SU-DHL-6 (cell line): Measurements from ENCODE around the gene FAM13C.

ENCODE experiments used
- H2AFZ ChIP-seq: fragments of 200-600 bp; sonication (generic); 2 replicates; pipeline ENCODE4 v1.6.1; 2014; ENCODE audit warnings: low read depth, mild to moderate bottlenecking, moderate library complexity, mixed read lengths, antibody characterized with exemption, low read length; ENCODE audit not compliant: severe bottlenecking
- H3F3A ChIP-seq: fragments of 200-600 bp; shearing (Covaris generic); 2 replicates; pipeline ENCODE4 v1.6.0; 2016; ENCODE audit warnings: antibody characterized with exemption, mild to moderate bottlenecking; ENCODE audit not compliant: insufficient read depth
- H3K27ac ChIP-seq: fragments of 200-600 bp; sonication (generic); 2 replicates; pipeline ENCODE4 v1.5.1; 2016; ENCODE audit warnings: low read depth, mild to moderate bottlenecking, low read length, moderate library complexity, mixed read lengths
- H3K27me3 ChIP-seq: fragments of 200-600 bp; sonication (generic), shearing (Covaris generic); 2 replicates; pipeline ENCODE4 v1.6.0; 2014; ENCODE audit warnings: mild to moderate bottlenecking, low read length
- H3K36me3 ChIP-seq: fragments of 200-600 bp; sonication (generic); 2 replicates; pipeline ENCODE4 v1.6.1; 2014; ENCODE audit warnings: mild to moderate bottlenecking, low read length, mixed read lengths
- H3K4me2 ChIP-seq: fragments of 300-600, 200-600 bp; shearing (Covaris generic), sonication (generic); 2 replicates; pipeline ENCODE4 v1.6.0; 2014; ENCODE audit warnings: low read length, low read depth, mild to moderate bottlenecking; ENCODE audit not compliant: poor library complexity, severe bottlenecking
- H3K4me3 ChIP-seq: fragments of 200-600 bp; sonication (generic); 2 replicates; pipeline ENCODE4 v1.5.1; 2014; ENCODE audit warnings: antibody characterized with exemption, low read length, mild to moderate bottlenecking, mixed read lengths; ENCODE audit not compliant: insufficient read depth, poor library complexity, severe bottlenecking
- H3K79me2 ChIP-seq: fragments of 200-600 bp; sonication (generic); 2 replicates; pipeline ENCODE4 v1.6.1; 2014; ENCODE audit warnings: mild to moderate bottlenecking, low read length, moderate library complexity; ENCODE audit not compliant: insufficient read depth
- H3K9ac ChIP-seq: fragments of 200-600 bp; sonication (generic); 2 replicates; pipeline ENCODE4 v1.7.0; 2014; ENCODE audit warnings: mild to moderate bottlenecking, low read length
- H3K9me2 ChIP-seq: fragments of 200-600 bp; sonication (generic); replicated peaks from 2 replicates; pipeline ENCODE4 v1.6.1; 2014; ENCODE audit warnings: low read length; ENCODE audit not compliant: insufficient read depth
- H3K9me3 ChIP-seq: fragments of 200-600 bp; sonication (generic); 2 replicates; pipeline ENCODE4 v1.6.1; 2014; ENCODE audit warnings: low read length, mixed read lengths; ENCODE audit not compliant: insufficient read depth
- H4K20me1 ChIP-seq: fragments of 200-600 bp; sonication (generic); 2 replicates; pipeline ENCODE4 v1.6.1; 2014; ENCODE audit warnings: low read depth, mild to moderate bottlenecking, antibody characterized with exemption, low read length, moderate library complexity, mixed read lengths
- CTCF ChIP-seq: fragments of 200-600 bp; sonication (generic); IDR thresholded peaks from one replicate; pipeline ENCODE4 v1.5.1; 2017; ENCODE audit warnings: antibody characterized with exemption, mild to moderate bottlenecking, low read length, moderate library complexity; ENCODE audit not compliant: insufficient read depth, poor library complexity, severe bottlenecking
- EZH2phosphoT487 ChIP-seq: fragments of 200-600 bp; sonication (generic), shearing (Covaris generic); conservative IDR thresholded peaks from 2 replicates; pipeline ENCODE4 v1.6.1; 2018; ENCODE audit warnings: mild to moderate bottlenecking, antibody characterized with exemption, low read length, moderate library complexity, mixed read lengths

Gene FAM13C

GRCh38 chr10:59387951-59388670 lies 25.8 kb upstream of the FAM13C start:
- H4K20me1 ChIP-seq = no peaks in the 10 kb centered on the region
- H3K4me2 ChIP-seq = no peak overlapping the region
- no peak overlapping the region for H3K4me3 ChIP-seq
- H3K9me2 ChIP-seq = no peaks in the 10 kb centered on the region
- no peak overlapping the region for H3K9ac ChIP-seq
- no peak overlapping the region for H2AFZ ChIP-seq
- H3K27ac ChIP-seq = no peak overlapping the region
- H3F3A ChIP-seq = no peaks in the 10 kb centered on the region
- no peaks in the 10 kb centered on the region for H3K79me2 ChIP-seq
- H3K9me3 ChIP-seq = no peaks in the 10 kb centered on the region
- no peaks in the 10 kb centered on the region for H3K27me3 ChIP-seq
- H3K36me3 ChIP-seq = no peaks in the 10 kb centered on the region
- no peak for TF ChIP-seq CTCF
- TF ChIP-seq EZH2phosphoT487 = no peak

- H3K9me2 ChIP-seq = no peaks in the 10 kb centered on the region
- no peak overlapping the region for H3K27ac ChIP-seq
- TF ChIP-seq EZH2phosphoT487 (no peak), CTCF (no peak)
- H3K4me2 ChIP-seq = no peak overlapping the region
- no peak overlapping the region for H3K9ac ChIP-seq
- no peaks in the 10 kb centered on the region for H4K20me1 ChIP-seq
- no peaks in the 10 kb centered on the region for H3K9me3 ChIP-seq
- no peaks in the 10 kb centered on the region for H3K79me2 ChIP-seq
- no peaks in the 10 kb centered on the region for H3K27me3 ChIP-seq
- no peak overlapping the region for H3K4me3 ChIP-seq
- no peaks in the 10 kb centered on the region for H3F3A ChIP-seq
- no peak overlapping the region for H2AFZ ChIP-seq
- H3K36me3 ChIP-seq = no peaks in the 10 kb centered on the region
Measured at GRCh38 chr10:59384761-59385160, 22.4 kb upstream of the FAM13C start.

- H3K9ac ChIP-seq = no peak overlapping the region
- no peak for TF ChIP-seq CTCF
- no peak for TF ChIP-seq EZH2phosphoT487
- no peak overlapping the region for H3K4me2 ChIP-seq
- no peaks in the 10 kb centered on the region for H3K9me3 ChIP-seq
- H3F3A ChIP-seq = no peaks in the 10 kb centered on the region
- H3K9me2 ChIP-seq = no peaks in the 10 kb centered on the region
- no peak overlapping the region for H3K27ac ChIP-seq
- H3K79me2 ChIP-seq = no peaks in the 10 kb centered on the region
- H3K36me3 ChIP-seq = no peaks in the 10 kb centered on the region
- H3K27me3 ChIP-seq = no peaks in the 10 kb centered on the region
- no peak overlapping the region for H3K4me3 ChIP-seq
- H2AFZ ChIP-seq = no peak overlapping the region
- H4K20me1 ChIP-seq = no peaks in the 10 kb centered on the region
Measured at GRCh38 chr10:59383908-59384307, 21.6 kb upstream of the FAM13C start.
